ENCODE data around the gene KCNT2.

KCNT2 gene

DNA sequence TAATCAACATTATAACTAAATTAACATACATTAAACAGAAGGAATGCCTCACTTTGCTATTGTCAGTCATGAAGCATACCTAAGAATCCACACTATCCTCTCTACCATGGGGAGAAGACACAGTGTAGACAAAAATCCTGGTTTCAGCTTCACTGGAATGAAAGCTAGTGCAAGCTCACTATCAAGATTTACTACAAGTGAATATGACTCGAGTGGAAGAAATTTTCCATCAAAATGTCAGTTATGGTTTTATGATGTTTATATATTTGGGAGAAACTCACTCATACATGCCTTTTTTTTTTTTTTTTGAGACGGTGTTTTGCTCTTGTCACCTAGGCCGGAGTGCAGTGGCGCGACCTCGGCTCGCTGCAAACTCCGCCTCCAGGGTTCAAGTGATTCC is 424.3 kb downstream of the KCNT2 start:
- no peak overlapping the region for H3K4me3 Mint-ChIP-seq
- H3K4me1 Mint-ChIP-seq = no peaks in the 10 kb centered on the region
- no peak overlapping the region for H3K27ac Mint-ChIP-seq
- DNase-seq = no peak
- H3K36me3 Mint-ChIP-seq (ENCODE audit: low read depth) = no peaks in the 10 kb centered on the region
- peaks cover 10% of the 10 kb centered on the region for H3K9me3 Mint-ChIP-seq
- ATAC-seq = no peak
- no peaks in the 10 kb centered on the region for H3K27me3 Mint-ChIP-seq

DNA sequence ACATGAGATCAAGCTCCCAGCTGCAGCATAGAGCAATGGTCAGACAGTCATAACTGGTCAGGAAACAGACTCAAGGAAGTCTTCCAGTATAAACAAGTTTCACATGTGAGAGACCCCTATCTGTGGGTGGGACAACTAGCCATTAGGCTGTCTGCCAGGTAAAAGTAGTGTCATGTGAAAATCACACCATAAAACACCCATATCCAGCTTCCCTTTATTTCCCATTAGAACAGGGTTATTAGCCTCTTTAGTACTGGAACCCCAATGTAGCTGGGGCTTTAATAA is 426.7 kb downstream of the KCNT2 start:
- no peak overlapping the region for H3K4me3 Mint-ChIP-seq
- H3K9me3 Mint-ChIP-seq = peaks cover 10% of the 10 kb centered on the region
- no peak overlapping the region for H3K27ac Mint-ChIP-seq
- ATAC-seq (no peak), DNase-seq (no peak)
- H3K27me3 Mint-ChIP-seq = no peaks in the 10 kb centered on the region
- H3K36me3 Mint-ChIP-seq (ENCODE audit: low read depth) = no peaks in the 10 kb centered on the region
- no peaks in the 10 kb centered on the region for H3K4me1 Mint-ChIP-seq

- H3K27ac Mint-ChIP-seq = no peak overlapping the region
- H3K4me1 Mint-ChIP-seq = no peaks in the 10 kb centered on the region
- H3K27me3 Mint-ChIP-seq = no peaks in the 10 kb centered on the region
- H3K36me3 Mint-ChIP-seq (ENCODE audit: low read depth) = no peaks in the 10 kb centered on the region
- DNase-seq = no peak
- no peak for ATAC-seq
- H3K4me3 Mint-ChIP-seq = no peak overlapping the region
- peaks cover 8% of the 10 kb centered on the region for H3K9me3 Mint-ChIP-seq
These were observed 427.2 kb downstream of the KCNT2 start for GRCh38 chr1:196180847-196181593.

- no peak overlapping the region for H3K27ac Mint-ChIP-seq
- no peak for DNase-seq
- H3K4me3 Mint-ChIP-seq = no peak overlapping the region
- no peaks in the 10 kb centered on the region for H3K4me1 Mint-ChIP-seq
- H3K36me3 Mint-ChIP-seq (ENCODE audit: low read depth) = no peaks in the 10 kb centered on the region
- no peak for ATAC-seq
- H3K9me3 Mint-ChIP-seq = peaks cover 4% of the 10 kb centered on the region
- H3K27me3 Mint-ChIP-seq = no peaks in the 10 kb centered on the region
These were observed 430.1 kb downstream of the KCNT2 start for GRCh38 chr1:196178083-196178635.

Data from activated naive CD8-positive, alpha-beta T cell treated with anti-CD3 and anti-CD28 coated beads, Interleukin-2, amount 50 U/mL, for 24 hours (primary cell).